GM12891 (cell line): Measurements from ENCODE around the gene DAAM1.

Experiments used
- DNase-seq: peaks from one replicate; pipeline ENCODE4 v3.0.0; 2011; ENCODE audit warnings: low spot score; ENCODE audit not compliant: insufficient read length
- FAIRE-seq: peaks from 2 replicates; lab custom pipeline; 2011; peaks lifted over from hg19 to GRCh38; lab: Jason Lieb, UNC
- PAX5 ChIP-seq: IDR thresholded peaks from 2 replicates; pipeline ENCODE4 v1.6.1; 2011; ENCODE audit warnings: low read length, moderate library complexity, mild to moderate bottlenecking; ENCODE audit not compliant: insufficient read depth, severe bottlenecking
- POLR2A ChIP-seq: IDR thresholded peaks from 2 replicates; pipeline ENCODE4 v1.6.1; 2011; ENCODE audit warnings: low read depth, low read length, control low read depth
- POLR2AphosphoS5 ChIP-seq: IDR thresholded peaks from 2 replicates; pipeline ENCODE4 v1.6.1; 2011; ENCODE audit warnings: low read depth, low read length, control low read depth
- POU2F2 ChIP-seq: IDR thresholded peaks from 2 replicates; pipeline ENCODE4 v1.6.1; 2011; ENCODE audit warnings: low read depth, mild to moderate bottlenecking, control low read depth, low read length, moderate library complexity
- SPI1 ChIP-seq: IDR thresholded peaks from 2 replicates; pipeline ENCODE4 v1.6.1; 2011; ENCODE audit warnings: low read depth, low read length, control low read depth
- TAF1 ChIP-seq: IDR thresholded peaks from 2 replicates; pipeline ENCODE4 v1.6.1; 2011; ENCODE audit warnings: low read depth, low read length, control low read depth

DAAM1 gene

GRCh38 chr14:59277659-59278058, 89.2 kb downstream of the DAAM1 start:
- DNase-seq (no peak), FAIRE-seq (no peak)

GRCh38 chr14:59278111-59278510, 89.6 kb downstream of the DAAM1 start:
- DNase-seq (no peak), FAIRE-seq (peak; percentile 65)
- TF ChIP-seq SPI1 (no peak), TAF1 (no peak), POLR2A (no peak), POU2F2 (no peak), POLR2AphosphoS5 (no peak), PAX5 (no peak)

More at GRCh38 chr14:59277659-59278058, 89.2 kb downstream of the DAAM1 start:
- no peak for TF ChIP-seq POLR2AphosphoS5

GRCh38 chr14:59280961-59281360, 92.5 kb downstream of the DAAM1 start:
- no peak for TF ChIP-seq POU2F2
- no peak for TF ChIP-seq SPI1
- no peak for TF ChIP-seq TAF1
- no peak for TF ChIP-seq POLR2A
- no peak for TF ChIP-seq POLR2AphosphoS5
- TF ChIP-seq PAX5, result no peak
- no peak for FAIRE-seq
- no peak for DNase-seq

- FAIRE-seq, result no peak
Observed at GRCh38 chr14:59281609-59282377, 93.3 kb downstream of the DAAM1 start.

GRCh38 chr14:59282378-59282765, 93.9 kb downstream of the DAAM1 start:
- FAIRE-seq (no peak), DNase-seq (no peak)
- TF ChIP-seq SPI1, result no peak
- no peak for TF ChIP-seq PAX5
- no peak for TF ChIP-seq POU2F2
- TF ChIP-seq POLR2AphosphoS5, result no peak
- no peak for TF ChIP-seq TAF1
- no peak for TF ChIP-seq POLR2A

More at GRCh38 chr14:59281609-59282377, 93.3 kb downstream of the DAAM1 start:
- DNase-seq, result no peak
- TF ChIP-seq TAF1 (no peak), PAX5 (no peak), POU2F2 (no peak), SPI1 (no peak), POLR2A (no peak), POLR2AphosphoS5 (no peak)

GRCh38 chr14:59283361-59283760, 94.9 kb downstream of the DAAM1 start:
- FAIRE-seq (no peak), DNase-seq (no peak)
- TF ChIP-seq POLR2AphosphoS5, result no peak
- no peak for TF ChIP-seq TAF1
- TF ChIP-seq SPI1, result no peak
- no peak for TF ChIP-seq POLR2A

GRCh38 chr14:59284059-59284458, 95.6 kb downstream of the DAAM1 start:
- FAIRE-seq (no peak), DNase-seq (no peak)

GRCh38 chr14:59292028-59292427, 103.6 kb downstream of the DAAM1 start:
- FAIRE-seq, result no peak
- DNase-seq, result no peak
- no peak for TF ChIP-seq SPI1
- TF ChIP-seq POU2F2, result no peak
- no peak for TF ChIP-seq TAF1
- TF ChIP-seq PAX5, result no peak
- TF ChIP-seq POLR2A, result no peak
- TF ChIP-seq POLR2AphosphoS5, result no peak

More at GRCh38 chr14:59284059-59284458, 95.6 kb downstream of the DAAM1 start:
- TF ChIP-seq PAX5 (no peak), POU2F2 (no peak), POLR2A (no peak), TAF1 (no peak), POLR2AphosphoS5 (no peak), SPI1 (no peak)

GRCh38 chr14:59292921-59293534, 104.6 kb downstream of the DAAM1 start:
- TF ChIP-seq PAX5 (no peak), POU2F2 (no peak), SPI1 (no peak), TAF1 (no peak), POLR2AphosphoS5 (no peak), POLR2A (no peak)
- FAIRE-seq (no peak), DNase-seq (no peak)
